H1 (cell line): ENCODE measurements around the gene FOXP2. TPM values are rescaled to one million over a fixed set of nuclear protein-coding genes. Genes with fewer than 3 reads are reported as not detected.

Experiments
- CTCF ChIA-PET: fragments of 300-600 bp; sonication (Branson Sonifier 250); formaldehyde crosslinking; loops from one replicate; lab custom pipeline; 2021; ENCODE audit not compliant: partially characterized antibody; lab: Charles Lee
- POLR2A ChIA-PET: fragments of 300-600 bp; sonication (Branson Sonifier 250); formaldehyde crosslinking; loops from one replicate; lab custom pipeline; 2021; ENCODE audit warnings: inconsistent platforms; ENCODE audit not compliant: partially characterized antibody; lab: Charles Lee
- DNase-seq, 2 experiments: peaks; one replicate each; pipeline versions ENCODE4 v3.0.0 to v3.0.0-alpha.2; 2010 to 2022; ENCODE audit warnings: low spot score in 2 of 2, low read depth in 1 of 2, mixed read lengths in 1 of 2
- FAIRE-seq: peaks from 2 replicates; lab custom pipeline; 2011; peaks lifted over from hg19 to GRCh38; lab: Jason Lieb, UNC
- H2AFZ ChIP-seq: 2 replicates; pipeline ENCODE4 v1.8.1; 2012; ENCODE audit warnings: low read length, inconsistent platforms
- H2AK5ac ChIP-seq: 2 replicates; pipeline ENCODE4 v1.6.1; 2013; ENCODE audit warnings: low read depth, low read length
- H2BK120ac ChIP-seq: replicated peaks from 2 replicates; pipeline ENCODE3; 2013; ENCODE audit warnings: low read depth, low read length, inconsistent platforms
- H2BK12ac ChIP-seq: 2 replicates; pipeline ENCODE4 v1.6.1; 2013; ENCODE audit warnings: low read depth, low read length
- H2BK15ac ChIP-seq: 2 replicates; pipeline ENCODE4 v1.6.1; 2013; ENCODE audit warnings: low read length
- H2BK20ac ChIP-seq: 2 replicates; pipeline ENCODE4 v1.6.1; 2013; ENCODE audit warnings: low read length
- H2BK5ac ChIP-seq: 2 replicates; pipeline ENCODE4 v1.6.1; 2013; ENCODE audit warnings: low read depth, low read length
- H3K14ac ChIP-seq: 2 replicates; pipeline ENCODE4 v1.6.1; 2013; ENCODE audit warnings: inconsistent platforms; ENCODE audit not compliant: insufficient read length
- H3K18ac ChIP-seq: 2 replicates; pipeline ENCODE4 v1.6.1; 2013; ENCODE audit warnings: low read length; ENCODE audit errors: extremely low read depth
- H3K23ac ChIP-seq: 2 replicates; pipeline ENCODE4 v1.6.1; 2013; ENCODE audit warnings: inconsistent platforms; ENCODE audit not compliant: insufficient read length
- H3K23me2 ChIP-seq: 2 replicates; pipeline ENCODE4 v1.6.1; 2013; ENCODE audit warnings: low read depth, low read length
- H3K27ac ChIP-seq: 2 replicates; pipeline ENCODE4 v1.6.1; 2011; ENCODE audit warnings: low read depth, low read length, inconsistent platforms
- H3K27me3 ChIP-seq, 4 experiments: replicated peaks in 1 of 4; 1 replicate in 1 of 4; 2 replicates in 3 of 4; pipeline versions ENCODE4 v1.6.1 to v1.8.1; 2011 to 2013; ENCODE audit warnings: low read length in 3 of 4, mild to moderate bottlenecking in 3 of 4, inconsistent platforms in 2 of 4, mixed read lengths in 2 of 4, moderate library complexity in 1 of 4; ENCODE audit not compliant: control insufficient read depth in 3 of 4, insufficient read depth in 3 of 4; ENCODE audit errors: extremely low read depth in 1 of 4
- H3K36me3 ChIP-seq, 4 experiments: 2 replicates each; pipeline versions ENCODE4 v1.6.1 to v1.8.1; 2011 to 2013; ENCODE audit warnings: mild to moderate bottlenecking in 4 of 4, low read length in 3 of 4, moderate library complexity in 2 of 4, control low read depth in 1 of 4, inconsistent platforms in 1 of 4; ENCODE audit not compliant: insufficient read depth in 4 of 4, control insufficient read depth in 2 of 4
- H3K4ac ChIP-seq: replicated peaks from 2 replicates; pipeline ENCODE3; 2013; ENCODE audit warnings: low read length, low read depth, mixed read lengths, inconsistent platforms; ENCODE audit not compliant: insufficient read length
- H3K4me1 ChIP-seq, 4 experiments: replicated peaks in 1 of 4; 1 replicate in 1 of 4; 2 replicates in 3 of 4; pipeline versions ENCODE4 v1.6.1 to v1.8.1; 2011 to 2013; ENCODE audit warnings: low read length in 3 of 4, inconsistent platforms in 2 of 4, mixed read lengths in 1 of 4; ENCODE audit not compliant: insufficient read depth in 4 of 4, control insufficient read depth in 3 of 4
- H3K4me2 ChIP-seq, 2 experiments: 2 replicates each; pipeline versions ENCODE4 v1.6.1 to v1.8.1; 2011 to 2013; ENCODE audit warnings: low read depth in 2 of 2, low read length in 2 of 2, control low read depth in 1 of 2, inconsistent platforms in 1 of 2, mild to moderate bottlenecking in 1 of 2; ENCODE audit not compliant: insufficient read depth in 1 of 2
- H3K4me3 ChIP-seq, 4 experiments: fragments of 200-600, 300-600 bp in 1 of 4; sonication (generic), shearing (Covaris generic), sonication (Bioruptor Twin) in 1 of 4; 2 replicates each; pipeline versions ENCODE4 v1.5.1 to v1.8.1; 2011 to 2016; ENCODE audit warnings: low read length in 4 of 4, low read depth in 3 of 4, control low read depth in 2 of 4, inconsistent platforms in 2 of 4, mild to moderate bottlenecking in 2 of 4, mixed read lengths in 1 of 4, moderate library complexity in 1 of 4; ENCODE audit not compliant: insufficient read depth in 2 of 4; ENCODE audit errors: extremely low read depth in 1 of 4
- H3K56ac ChIP-seq: replicated peaks from 2 replicates; pipeline ENCODE3; 2013; ENCODE audit warnings: low read depth, mild to moderate bottlenecking, mixed read lengths, low read length, inconsistent platforms; ENCODE audit not compliant: insufficient read length
- H3K79me1 ChIP-seq: 2 replicates; pipeline ENCODE4 v1.6.1; 2013; ENCODE audit warnings: low read depth, low read length, control low read depth
- H3K79me2 ChIP-seq, 2 experiments: 2 replicates each; pipeline versions ENCODE4 v1.6.1 to v1.8.1; 2012 to 2013; ENCODE audit warnings: low read length in 2 of 2, mild to moderate bottlenecking in 2 of 2, inconsistent platforms in 1 of 2; ENCODE audit not compliant: insufficient read depth in 2 of 2, control insufficient read depth in 1 of 2
- H3K9ac ChIP-seq, 4 experiments: replicated peaks in 1 of 4; 1 replicate in 1 of 4; 2 replicates in 3 of 4; pipeline versions ENCODE4 v1.6.1 to v1.8.1; 2011 to 2013; ENCODE audit warnings: low read depth in 3 of 4, low read length in 3 of 4, control low read depth in 2 of 4, mild to moderate bottlenecking in 2 of 4, moderate library complexity in 2 of 4, inconsistent platforms in 1 of 4; ENCODE audit errors: extremely low read depth in 1 of 4
- H3K9me3 ChIP-seq, 2 experiments: 2 replicates each; pipeline versions ENCODE4 v1.6.1 to v1.8.1; 2012 to 2013; ENCODE audit warnings: mild to moderate bottlenecking in 2 of 2, moderate library complexity in 2 of 2, control low read depth in 1 of 2, inconsistent platforms in 1 of 2, low read depth in 1 of 2, low read length in 1 of 2, mixed read lengths in 1 of 2; ENCODE audit not compliant: insufficient read depth in 2 of 2
- H4K20me1 ChIP-seq, 2 experiments: replicated peaks in 1 of 2; 2 replicates each; pipeline versions ENCODE3 to v1.8.1; 2011 to 2013; ENCODE audit warnings: inconsistent platforms in 2 of 2, low read length in 2 of 2, mild to moderate bottlenecking in 1 of 2; ENCODE audit not compliant: insufficient read depth in 2 of 2, control insufficient read depth in 1 of 2
- H4K5ac ChIP-seq: 2 replicates; pipeline ENCODE4 v1.6.1; 2013; ENCODE audit warnings: low read length, low read depth, mixed read lengths, inconsistent platforms; ENCODE audit not compliant: insufficient read length
- H4K8ac ChIP-seq: 2 replicates; pipeline ENCODE4 v1.8.0; 2013; ENCODE audit warnings: mild to moderate bottlenecking, moderate library complexity, low read length, inconsistent platforms; ENCODE audit not compliant: insufficient read depth; ENCODE audit errors: extremely low read depth
- H4K91ac ChIP-seq: replicated peaks from 2 replicates; pipeline ENCODE3; 2013; ENCODE audit warnings: low read length, mixed read lengths, inconsistent platforms; ENCODE audit not compliant: insufficient read length
- EZH2 ChIP-seq: fragments of 200-600 bp; sonication (generic); IDR thresholded peaks from 2 replicates; pipeline ENCODE4 v1.7.1; 2012; ENCODE audit warnings: low read depth, mild to moderate bottlenecking, moderate library complexity, low read length, inconsistent platforms; ENCODE audit not compliant: severe bottlenecking
- TBP ChIP-seq: IDR thresholded peaks from 2 replicates; pipeline ENCODE4 v1.6.1; 2011; ENCODE audit warnings: low read depth, low read length, improper control_type of control experiment
- TCF12 ChIP-seq: IDR thresholded peaks from 2 replicates; pipeline ENCODE4 v1.6.1; 2011; ENCODE audit warnings: low read depth, mild to moderate bottlenecking, low read length
- WGBS, 2 experiments: shearing (Covaris generic) in 1 of 2; methylation state at CpG; one replicate each; pipeline versions ENCODE4 v1.1.6 to v1.1.7; 2013 to 2015; ENCODE audit warnings: low lambda C conversion rate in 2 of 2, mixed read lengths in 2 of 2, inconsistent platforms in 1 of 2, low coverage in 1 of 2, missing lambda C conversion rate in 1 of 2; ENCODE audit not compliant: insufficient replicate concordance in 2 of 2, insufficient coverage in 1 of 2, insufficient read length in 1 of 2; ENCODE audit errors: extremely low coverage in 1 of 2, missing lambda C conversion rate in 1 of 2; 5-methylcytosine and 5-hydroxymethylcytosine counted together
- polyA plus RNA-seq, 7 experiments: library from polyadenylated mRNA; depleted of rRNA in 3 of 7; stranded (reverse) in 5 of 7; unstranded in 2 of 7; fragments of >200 nt in 5 of 7; fragments of 200-250 nt in 2 of 7; gene quantifications; 1 replicate in 5 of 7; 2 replicates in 1 of 7; 4 replicates in 1 of 7; pipeline versions ENCODE4 v1.2.1 to v1.2.3, GENCODE V29; 2011 to 2013; ENCODE audit warnings: missing spikeins in 2 of 7, mixed read lengths in 2 of 7
- total RNA-seq: library from RNA; stranded (reverse); fragmentation: NEBNext Ultra II Directional; extraction: Animal tissue kit (Norgen Biotek cat#: 25700); gene quantifications from 2 replicates; pipeline ENCODE4 v1.2.1, GENCODE V29; 2021
- TF ChIP-seq, protein P1 (sequence below): IDR thresholded peaks from 2 replicates; pipeline ENCODE4 v1.6.1; 2011; ENCODE audit warnings: low read length, improper control_type of control experiment

FOXP2 gene
- total and polyA plus RNA-seq, 2 of the 8 experiments (the other 6 are each of a cell fraction or from before 2014, with no cell fraction given), result 0.09 to 0.43 TPM

DNA sequence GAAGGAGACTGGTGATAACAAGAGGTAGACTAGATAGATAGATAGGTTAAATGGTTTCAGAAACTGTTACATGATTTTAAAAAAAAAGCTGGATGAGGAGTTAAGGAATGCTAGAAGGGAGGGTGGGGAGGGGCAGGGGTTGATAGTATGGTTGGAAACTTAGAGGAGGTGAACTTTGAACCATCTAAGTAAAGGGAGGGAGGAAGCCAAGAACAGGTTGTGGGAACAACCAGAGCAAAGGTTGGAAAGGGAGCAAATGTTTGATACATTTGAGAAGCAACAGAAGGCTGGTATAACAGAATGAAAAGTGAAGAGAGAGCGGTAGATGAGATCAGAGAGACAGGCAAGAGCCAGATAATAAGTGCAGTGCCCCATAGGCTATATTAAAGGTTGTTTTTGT lies 224.8 kb downstream of the FOXP2 start:
- H3K4ac ChIP-seq, result no peak overlapping the region
- no peak overlapping the region for H4K91ac ChIP-seq
- no peak overlapping the region for H2BK20ac ChIP-seq
- H3K56ac ChIP-seq, result no peak overlapping the region
- ChIA-PET CTCF (no interaction called here), POLR2A (no interaction called here)
- H2AK5ac ChIP-seq, result no peak overlapping the region
- H2BK15ac ChIP-seq, result no peak overlapping the region
- H2AFZ ChIP-seq, result peak overlapping the region; percentile 85; the same call in 1 of the 2 replicates
- no peak overlapping the region for H2BK5ac ChIP-seq
- no peaks in the 10 kb centered on the region for H3K36me3 ChIP-seq
- H4K8ac ChIP-seq, result no peak overlapping the region
- H4K20me1 ChIP-seq, result no peaks in the 10 kb centered on the region
- DNase-seq (no peak), FAIRE-seq (no peak)
- H3K27ac ChIP-seq, result no peak overlapping the region
- WGBS, 2 experiments, result 92% methylated on average over 1 of the region's 1 CpG; no CpG with 5 or more reads in 1 of the 2 experiments
- no peak overlapping the region for H2BK120ac ChIP-seq
- H3K27me3 ChIP-seq, result no peaks in the 10 kb centered on the region
- H3K4me1 ChIP-seq, result no peaks in the 10 kb centered on the region
- no peak overlapping the region for H3K4me2 ChIP-seq
- H2BK12ac ChIP-seq, result no peak overlapping the region
- H3K14ac ChIP-seq, result no peak overlapping the region
- no peak overlapping the region for H3K23ac ChIP-seq
- H4K5ac ChIP-seq, result no peak overlapping the region
- H3K9me3 ChIP-seq, result no peaks in the 10 kb centered on the region
- no peak overlapping the region for H3K4me3 ChIP-seq
- H3K9ac ChIP-seq, result no peak overlapping the region
- H3K18ac ChIP-seq, result no peak overlapping the region
- no peaks in the 10 kb centered on the region for H3K79me2 ChIP-seq
- H3K79me1 ChIP-seq, result no peaks in the 10 kb centered on the region
- no peaks in the 10 kb centered on the region for H3K23me2 ChIP-seq
- TF ChIP-seq TBP (no peak), TCF12 (no peak), EZH2 (no peak)
- TF ChIP-seq, protein P1, sequence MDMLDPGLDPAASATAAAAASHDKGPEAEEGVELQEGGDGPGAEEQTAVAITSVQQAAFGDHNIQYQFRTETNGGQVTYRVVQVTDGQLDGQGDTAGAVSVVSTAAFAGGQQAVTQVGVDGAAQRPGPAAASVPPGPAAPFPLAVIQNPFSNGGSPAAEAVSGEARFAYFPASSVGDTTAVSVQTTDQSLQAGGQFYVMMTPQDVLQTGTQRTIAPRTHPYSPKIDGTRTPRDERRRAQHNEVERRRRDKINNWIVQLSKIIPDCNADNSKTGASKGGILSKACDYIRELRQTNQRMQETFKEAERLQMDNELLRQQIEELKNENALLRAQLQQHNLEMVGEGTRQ, result no peak
- TF ChIP-seq, all 59 proteins: peak for 0
